Measurements from ENCODE around the gene PEX5L. TPM values are rescaled to one million over a fixed set of nuclear protein-coding genes. Genes with fewer than 3 reads are reported as not detected.
A peak's percentile ranks its signal among the peaks of the same experiment; 100 is the strongest.

PEX5L gene
- total and polyA plus RNA-seq, 10 of the 15 experiments (the other 5 are each of a cell fraction or from before 2014, with no cell fraction given): 0.11 to 17.0 (median 0.50) TPM

GRCh38 chr3:179967622-179968021 is 69.1 kb downstream of the PEX5L start:
- peak overlapping the region; percentile 30; the same call in 1 of the 2 replicates for H3K27ac ChIP-seq (ENCODE audit: control insufficient read depth, insufficient read depth)
- no peaks in the 10 kb centered on the region for H3K36me3 ChIP-seq (ENCODE audit: control insufficient read depth in 2 of 2, insufficient read depth in 2 of 2, low read length in 1 of 2)
- peak overlapping the region; percentile 34 for H3K4me2 ChIP-seq (ENCODE audit: control insufficient read depth, insufficient read depth)
- H3K79me2 ChIP-seq (ENCODE audit: control insufficient read depth, insufficient read depth, low read length): no peaks in the 10 kb centered on the region; the same call in 1 of the 2 replicates
- BruUV-seq (replicated peaks): no TSS peak
- SMC1A ChIA-PET (ENCODE audit: uncharacterized antibody, unreplicated experiment): interaction anchor here (0.7 to 4.2 kb wide), 19 partner anchors 8 to 364 kb away, joined by 3 to 37 read pairs (median 4); no protein-coding TSS in a partner anchor
- no peaks in the 10 kb centered on the region for H3K27me3 ChIP-seq (replicated peaks in 1 of 2; ENCODE audit: control insufficient read depth in 2 of 2, insufficient read depth in 2 of 2, low read length in 1 of 2)
- H2AFZ ChIP-seq (ENCODE audit: control insufficient read depth, low read depth, low read length): no peak overlapping the region; the same call in 1 of the 2 replicates
- H3K9me3 ChIP-seq (replicated peaks; ENCODE audit: control insufficient read depth, insufficient read depth, low read length): no peaks in the 10 kb centered on the region
- H4K20me1 ChIP-seq (ENCODE audit: control insufficient read depth, insufficient read depth): no peaks in the 10 kb centered on the region
- WGBS (ENCODE audit: insufficient coverage, insufficient replicate concordance, low lambda C conversion rate, missing lambda C conversion rate): 13% methylated on average over 4 of the region's 4 CpGs
- ATAC-seq (peak; percentile 79), DNase-seq (ENCODE audit: low read depth, low spot score) (no peak), FAIRE-seq (no peak)
- POLR2A ChIA-PET: interaction anchor here (0.6 to 2.3 kb wide), 6 partner anchors 10 to 364 kb away, joined by 3 to 17 read pairs (median 4); no protein-coding TSS in a partner anchor
- RAD21 ChIA-PET (ENCODE audit: unreplicated experiment): interaction anchor here (1.0 to 4.2 kb wide), 7 partner anchors 11 to 363 kb away, joined by 3 to 22 read pairs (median 4); no protein-coding TSS in a partner anchor
- peaks cover under 1% of the 10 kb centered on the region; the same call in 1 of the 2 replicates for H3K4me1 ChIP-seq (ENCODE audit: control insufficient read depth, insufficient read depth, low read length)
- CTCF ChIA-PET: interaction anchor here (1.1 to 2.8 kb wide), 5 partner anchors 10 to 85 kb away, joined by 3 to 14 read pairs (median 7); no protein-coding TSS in a partner anchor
- H3K9ac ChIP-seq (ENCODE audit: control insufficient read depth, insufficient read depth, low read length): no peak overlapping the region
- intact Hi-C loops (cut with micrococcal nuclease; ENCODE audit: unreplicated experiment): no loop called here
- H3K4me3 ChIP-seq: peak overlapping the region; percentile 10; the same call in 1 of the 2 replicates
- in situ Hi-C loops (cut with MboI): loop anchor here (25.0 kb wide), 2 partner anchors 905 to 1455 kb away; partner anchors contain the start of gene ZMAT3
- TF ChIP-seq BHLHE40 (IDR thresholded peaks at IDR 0.05; ENCODE audit: borderline replicate concordance in 1 of 2, low read depth in 2 of 2, low read length in 1 of 2) (peak in 1 of 2 experiments; percentile 29; a peak in 1 of 4 replicates), PAX5 (IDR thresholded peaks at IDR 0.05; ENCODE audit: borderline replicate concordance, low read depth, low read length) (no peak), ESRRA (IDR thresholded peaks at IDR 0.05; ENCODE audit: low read length) (no peak), MYC (IDR thresholded peaks at IDR 0.05; ENCODE audit: insufficient read depth, insufficient read length, insufficient replicate concordance, low read length, severe bottlenecking) (no peak), MTA2 (IDR thresholded peaks at IDR 0.05; ENCODE audit: low read depth) (no peak; the same call in 1 of the 2 replicates), RELB (IDR thresholded peaks at IDR 0.05; ENCODE audit: low read depth) (peak; percentile 58; the same call in 1 of the 2 replicates), SIN3A (IDR thresholded peaks at IDR 0.05; ENCODE audit: low read depth, low read length) (no peak), RUNX3 (IDR thresholded peaks at IDR 0.05; ENCODE audit: low read length) (peak; percentile 38; the same call in 1 of the 2 replicates)
- TF ChIP-seq, protein P1, sequence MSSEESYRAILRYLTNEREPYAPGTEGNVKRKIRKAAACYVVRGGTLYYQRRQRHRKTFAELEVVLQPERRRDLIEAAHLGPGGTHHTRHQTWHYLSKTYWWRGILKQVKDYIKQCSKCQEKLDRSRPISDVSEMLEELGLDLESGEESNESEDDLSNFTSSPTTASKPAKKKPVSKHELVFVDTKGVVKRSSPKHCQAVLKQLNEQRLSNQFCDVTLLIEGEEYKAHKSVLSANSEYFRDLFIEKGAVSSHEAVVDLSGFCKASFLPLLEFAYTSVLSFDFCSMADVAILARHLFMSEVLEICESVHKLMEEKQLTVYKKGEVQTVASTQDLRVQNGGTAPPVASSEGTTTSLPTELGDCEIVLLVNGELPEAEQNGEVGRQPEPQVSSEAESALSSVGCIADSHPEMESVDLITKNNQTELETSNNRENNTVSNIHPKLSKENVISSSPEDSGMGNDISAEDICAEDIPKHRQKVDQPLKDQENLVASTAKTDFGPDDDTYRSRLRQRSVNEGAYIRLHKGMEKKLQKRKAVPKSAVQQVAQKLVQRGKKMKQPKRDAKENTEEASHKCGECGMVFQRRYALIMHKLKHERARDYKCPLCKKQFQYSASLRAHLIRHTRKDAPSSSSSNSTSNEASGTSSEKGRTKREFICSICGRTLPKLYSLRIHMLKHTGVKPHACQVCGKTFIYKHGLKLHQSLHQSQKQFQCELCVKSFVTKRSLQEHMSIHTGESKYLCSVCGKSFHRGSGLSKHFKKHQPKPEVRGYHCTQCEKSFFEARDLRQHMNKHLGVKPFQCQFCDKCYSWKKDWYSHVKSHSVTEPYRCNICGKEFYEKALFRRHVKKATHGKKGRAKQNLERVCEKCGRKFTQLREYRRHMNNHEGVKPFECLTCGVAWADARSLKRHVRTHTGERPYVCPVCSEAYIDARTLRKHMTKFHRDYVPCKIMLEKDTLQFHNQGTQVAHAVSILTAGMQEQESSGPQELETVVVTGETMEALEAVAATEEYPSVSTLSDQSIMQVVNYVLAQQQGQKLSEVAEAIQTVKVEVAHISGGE (CRISPR knock-in tag; IDR thresholded peaks at IDR 0.05): no peak
- TF ChIP-seq, protein P2, sequence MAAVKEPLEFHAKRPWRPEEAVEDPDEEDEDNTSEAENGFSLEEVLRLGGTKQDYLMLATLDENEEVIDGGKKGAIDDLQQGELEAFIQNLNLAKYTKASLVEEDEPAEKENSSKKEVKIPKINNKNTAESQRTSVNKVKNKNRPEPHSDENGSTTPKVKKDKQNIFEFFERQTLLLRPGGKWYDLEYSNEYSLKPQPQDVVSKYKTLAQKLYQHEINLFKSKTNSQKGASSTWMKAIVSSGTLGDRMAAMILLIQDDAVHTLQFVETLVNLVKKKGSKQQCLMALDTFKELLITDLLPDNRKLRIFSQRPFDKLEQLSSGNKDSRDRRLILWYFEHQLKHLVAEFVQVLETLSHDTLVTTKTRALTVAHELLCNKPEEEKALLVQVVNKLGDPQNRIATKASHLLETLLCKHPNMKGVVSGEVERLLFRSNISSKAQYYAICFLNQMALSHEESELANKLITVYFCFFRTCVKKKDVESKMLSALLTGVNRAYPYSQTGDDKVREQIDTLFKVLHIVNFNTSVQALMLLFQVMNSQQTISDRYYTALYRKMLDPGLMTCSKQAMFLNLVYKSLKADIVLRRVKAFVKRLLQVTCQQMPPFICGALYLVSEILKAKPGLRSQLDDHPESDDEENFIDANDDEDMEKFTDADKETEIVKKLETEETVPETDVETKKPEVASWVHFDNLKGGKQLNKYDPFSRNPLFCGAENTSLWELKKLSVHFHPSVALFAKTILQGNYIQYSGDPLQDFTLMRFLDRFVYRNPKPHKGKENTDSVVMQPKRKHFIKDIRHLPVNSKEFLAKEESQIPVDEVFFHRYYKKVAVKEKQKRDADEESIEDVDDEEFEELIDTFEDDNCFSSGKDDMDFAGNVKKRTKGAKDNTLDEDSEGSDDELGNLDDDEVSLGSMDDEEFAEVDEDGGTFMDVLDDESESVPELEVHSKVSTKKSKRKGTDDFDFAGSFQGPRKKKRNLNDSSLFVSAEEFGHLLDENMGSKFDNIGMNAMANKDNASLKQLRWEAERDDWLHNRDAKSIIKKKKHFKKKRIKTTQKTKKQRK (IDR thresholded peaks at IDR 0.05; ENCODE audit: low read depth, low read length): no peak
- TF ChIP-seq, protein P3, sequence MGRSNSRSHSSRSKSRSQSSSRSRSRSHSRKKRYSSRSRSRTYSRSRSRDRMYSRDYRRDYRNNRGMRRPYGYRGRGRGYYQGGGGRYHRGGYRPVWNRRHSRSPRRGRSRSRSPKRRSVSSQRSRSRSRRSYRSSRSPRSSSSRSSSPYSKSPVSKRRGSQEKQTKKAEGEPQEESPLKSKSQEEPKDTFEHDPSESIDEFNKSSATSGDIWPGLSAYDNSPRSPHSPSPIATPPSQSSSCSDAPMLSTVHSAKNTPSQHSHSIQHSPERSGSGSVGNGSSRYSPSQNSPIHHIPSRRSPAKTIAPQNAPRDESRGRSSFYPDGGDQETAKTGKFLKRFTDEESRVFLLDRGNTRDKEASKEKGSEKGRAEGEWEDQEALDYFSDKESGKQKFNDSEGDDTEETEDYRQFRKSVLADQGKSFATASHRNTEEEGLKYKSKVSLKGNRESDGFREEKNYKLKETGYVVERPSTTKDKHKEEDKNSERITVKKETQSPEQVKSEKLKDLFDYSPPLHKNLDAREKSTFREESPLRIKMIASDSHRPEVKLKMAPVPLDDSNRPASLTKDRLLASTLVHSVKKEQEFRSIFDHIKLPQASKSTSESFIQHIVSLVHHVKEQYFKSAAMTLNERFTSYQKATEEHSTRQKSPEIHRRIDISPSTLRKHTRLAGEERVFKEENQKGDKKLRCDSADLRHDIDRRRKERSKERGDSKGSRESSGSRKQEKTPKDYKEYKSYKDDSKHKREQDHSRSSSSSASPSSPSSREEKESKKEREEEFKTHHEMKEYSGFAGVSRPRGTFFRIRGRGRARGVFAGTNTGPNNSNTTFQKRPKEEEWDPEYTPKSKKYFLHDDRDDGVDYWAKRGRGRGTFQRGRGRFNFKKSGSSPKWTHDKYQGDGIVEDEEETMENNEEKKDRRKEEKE (IDR thresholded peaks at IDR 0.05): no peak
